Measurements from ENCODE around the gene RAD51B. TPM values are rescaled to one million over a fixed set of nuclear protein-coding genes. Genes with fewer than 3 reads are reported as not detected.

RAD51B gene
- total RNA-seq, 1 experiment from 2014 or later, result 8.5 TPM

- H3K27ac ChIP-seq (ENCODE audit: low read length), result no peak overlapping the region
- ChIA-PET POLR2A (no interaction called here), CTCF (no interaction called here)
- intact Hi-C loops (cut with micrococcal nuclease; ENCODE audit: unreplicated experiment) (no loop called here), in situ Hi-C loops (cut with HindIII; ENCODE audit: low pct_unique_long_range_greater_than_20kb, low sequenced_read_pairs) (no loop called here)
- TF ChIP-seq TCF7L2 (IDR thresholded peaks at IDR 0.05; ENCODE audit: low read depth, low read length), result no peak
- TF ChIP-seq SIN3A (IDR thresholded peaks at IDR 0.05; ENCODE audit: borderline replicate concordance, insufficient read depth, low read depth, low read length), result no peak
- TF ChIP-seq CTCF (IDR thresholded peaks at IDR 0.05), result no peak
- no peak for TF ChIP-seq POLR2AphosphoS5 (IDR thresholded peaks at IDR 0.05; ENCODE audit: low read depth, low read length)
- no peak for TF ChIP-seq REST (IDR thresholded peaks at IDR 0.05; ENCODE audit: insufficient read depth in 1 of 2, low read depth in 2 of 2, low read length in 1 of 2)
- no peaks in the 10 kb centered on the region for H3K36me3 ChIP-seq (ENCODE audit: control insufficient read depth, insufficient read depth, low read length)
- no peak for DNase-seq (ENCODE audit: low read depth, low spot score)
- H3K9me3 ChIP-seq (ENCODE audit: control insufficient read depth, insufficient read depth, low read depth, low read length), result no peaks in the 10 kb centered on the region
- ATAC-seq, result no peak
- H3K4me1 ChIP-seq (ENCODE audit: control insufficient read depth, insufficient read depth, low read length), result no peaks in the 10 kb centered on the region
- no TSS peak for BruUV-seq (replicated peaks)
- no peak overlapping the region for H3K4me3 ChIP-seq (ENCODE audit: low read depth in 2 of 2, low read length in 2 of 2)
- H3K27me3 ChIP-seq (ENCODE audit: control insufficient read depth, insufficient read depth, low read length), result no peaks in the 10 kb centered on the region
These were observed 478.4 kb downstream of the RAD51B start for GRCh38 chr14:68297876-68298468.

- Histone ChIP-seq H3K9me3 (ENCODE audit: control insufficient read depth, insufficient read depth, low read depth, low read length) (no peaks in the 10 kb centered on the region), H3K27me3 (ENCODE audit: control insufficient read depth, insufficient read depth, low read length) (no peaks in the 10 kb centered on the region), H3K4me3 (ENCODE audit: low read depth in 2 of 2, low read length in 2 of 2) (no peak overlapping the region), H3K27ac (ENCODE audit: low read length) (no peak overlapping the region), H3K4me1 (ENCODE audit: control insufficient read depth, insufficient read depth, low read length) (no peaks in the 10 kb centered on the region), H3K36me3 (ENCODE audit: control insufficient read depth, insufficient read depth, low read length) (no peaks in the 10 kb centered on the region)
- in situ Hi-C loops (cut with HindIII; ENCODE audit: low pct_unique_long_range_greater_than_20kb, low sequenced_read_pairs), result no loop called here
- ATAC-seq (no peak), DNase-seq (ENCODE audit: low read depth, low spot score) (no peak)
- CTCF ChIA-PET, result no interaction called here
- intact Hi-C loops (cut with micrococcal nuclease; ENCODE audit: unreplicated experiment), result no loop called here
- POLR2A ChIA-PET, result no interaction called here
- no TSS peak for BruUV-seq (replicated peaks)
- TF ChIP-seq CTCF (IDR thresholded peaks at IDR 0.05) (no peak), POLR2AphosphoS5 (IDR thresholded peaks at IDR 0.05; ENCODE audit: low read depth, low read length) (no peak), SIN3A (IDR thresholded peaks at IDR 0.05; ENCODE audit: borderline replicate concordance, insufficient read depth, low read depth, low read length) (no peak), REST (IDR thresholded peaks at IDR 0.05; ENCODE audit: insufficient read depth in 1 of 2, low read depth in 2 of 2, low read length in 1 of 2) (no peak), TCF7L2 (IDR thresholded peaks at IDR 0.05; ENCODE audit: low read depth, low read length) (no peak)
These were observed 481.0 kb downstream of the RAD51B start for GRCh38 chr14:68300608-68301007.
